Suprapubic skin (tissue), 4 donors: ENCODE measurements around the gene PARVB. TPM values are rescaled to one million over a fixed set of nuclear protein-coding genes. Genes with fewer than 3 reads are reported as not detected.

Experiments
- DNase-seq, 2 donors: peaks; one replicate each; pipeline ENCODE4 v3.0.0-alpha.2; 2019; ENCODE audit warnings: low spot score in 2 of 2
- H3K27ac ChIP-seq: fragments of 200-600 bp; sonication (generic); one replicate; pipeline ENCODE4 v1.5.1; 2019
- H3K27me3 ChIP-seq: fragments of 200-600 bp; sonication (generic); one replicate; pipeline ENCODE4 v1.5.1; 2019
- H3K36me3 ChIP-seq: fragments of 200-600 bp; sonication (generic); one replicate; pipeline ENCODE4 v1.5.1; 2019
- H3K4me1 ChIP-seq: fragments of 200-600 bp; sonication (generic); one replicate; pipeline ENCODE4 v1.5.1; 2019
- H3K4me3 ChIP-seq: fragments of 200-600 bp; sonication (generic); one replicate; pipeline ENCODE4 v1.5.1; 2019; ENCODE audit warnings: mild to moderate bottlenecking
- H3K9me3 ChIP-seq: fragments of 200-600 bp; sonication (generic); one replicate; pipeline ENCODE4 v1.5.1; 2019
- EP300 ChIP-seq: sonication (generic); formaldehyde crosslinking; IDR thresholded peaks from one replicate; pipeline ENCODE4 v1.6.1; 2017; ENCODE audit warnings: antibody characterized with exemption
- POLR2A ChIP-seq, 2 donors: fragments of 450-650 bp; IDR thresholded peaks; one replicate each; pipeline ENCODE4 v1.6.1; 2017; ENCODE audit warnings: antibody characterized with exemption in 2 of 2, mild to moderate bottlenecking in 2 of 2, moderate library complexity in 2 of 2
- POLR2AphosphoS5 ChIP-seq, 3 donors: sonication (generic); formaldehyde crosslinking; IDR thresholded peaks; one replicate each; pipeline ENCODE4 v1.6.1; 2017; ENCODE audit warnings: antibody characterized with exemption in 3 of 3
- WGBS: methylation state at CpG from one replicate; pipeline ENCODE4 v1.1.5; 2018; 5-methylcytosine and 5-hydroxymethylcytosine counted together
- total RNA-seq, 4 donors: library from RNA; depleted of rRNA; stranded (reverse); fragments of >200 nt; gene quantifications; one replicate each; pipeline ENCODE4 v1.1.0, GENCODE V29; 2016
- TF ChIP-seq, protein P1 (sequence below), 2 donors: fragments of 200-600 bp in 1 of 2; fragments of 450-650 bp in 1 of 2; sonication (generic) in 1 of 2; IDR thresholded peaks; one replicate each; pipeline ENCODE4 v1.5.1; 2016 to 2019; ENCODE audit warnings: antibody characterized with exemption in 2 of 2, mild to moderate bottlenecking in 1 of 2, moderate library complexity in 1 of 2

PARVB gene
- total RNA-seq, 4 donors from 2014 or later: 9.7 to 17.8 (median 13.3) TPM

DNA sequence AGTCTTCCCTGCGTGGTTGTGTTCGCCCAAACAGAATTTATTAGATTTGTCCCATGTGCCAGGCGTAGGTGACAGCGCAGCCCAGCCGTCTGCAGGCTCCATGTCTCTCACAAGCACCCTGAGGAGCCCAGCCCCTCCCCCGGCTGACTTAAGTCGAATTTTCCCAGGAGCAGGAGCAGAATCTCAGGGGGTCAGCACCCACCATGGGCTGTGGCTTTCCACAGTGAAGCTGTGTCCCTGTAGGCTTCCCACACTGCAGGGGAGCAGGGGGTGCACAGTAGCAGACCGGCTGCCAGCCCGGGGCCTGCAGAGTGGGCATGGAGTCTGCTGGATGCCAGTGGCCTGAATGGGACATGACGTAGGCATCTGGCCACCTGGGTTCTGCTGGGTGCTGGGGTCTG is 172.6 kb downstream of the PARVB start:
- peaks cover 33% of the 10 kb centered on the region for H3K27me3 ChIP-seq
- no peaks in the 10 kb centered on the region for H3K36me3 ChIP-seq
- no peaks in the 10 kb centered on the region for H3K4me1 ChIP-seq
- no peak for DNase-seq
- no peak overlapping the region for H3K27ac ChIP-seq
- TF ChIP-seq POLR2A (IDR thresholded peaks at IDR 0.05): no peak
- no peak for TF ChIP-seq POLR2AphosphoS5 (IDR thresholded peaks at IDR 0.05)
- TF ChIP-seq EP300: no peak
- TF ChIP-seq, protein P1, sequence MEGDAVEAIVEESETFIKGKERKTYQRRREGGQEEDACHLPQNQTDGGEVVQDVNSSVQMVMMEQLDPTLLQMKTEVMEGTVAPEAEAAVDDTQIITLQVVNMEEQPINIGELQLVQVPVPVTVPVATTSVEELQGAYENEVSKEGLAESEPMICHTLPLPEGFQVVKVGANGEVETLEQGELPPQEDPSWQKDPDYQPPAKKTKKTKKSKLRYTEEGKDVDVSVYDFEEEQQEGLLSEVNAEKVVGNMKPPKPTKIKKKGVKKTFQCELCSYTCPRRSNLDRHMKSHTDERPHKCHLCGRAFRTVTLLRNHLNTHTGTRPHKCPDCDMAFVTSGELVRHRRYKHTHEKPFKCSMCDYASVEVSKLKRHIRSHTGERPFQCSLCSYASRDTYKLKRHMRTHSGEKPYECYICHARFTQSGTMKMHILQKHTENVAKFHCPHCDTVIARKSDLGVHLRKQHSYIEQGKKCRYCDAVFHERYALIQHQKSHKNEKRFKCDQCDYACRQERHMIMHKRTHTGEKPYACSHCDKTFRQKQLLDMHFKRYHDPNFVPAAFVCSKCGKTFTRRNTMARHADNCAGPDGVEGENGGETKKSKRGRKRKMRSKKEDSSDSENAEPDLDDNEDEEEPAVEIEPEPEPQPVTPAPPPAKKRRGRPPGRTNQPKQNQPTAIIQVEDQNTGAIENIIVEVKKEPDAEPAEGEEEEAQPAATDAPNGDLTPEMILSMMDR (IDR thresholded peaks at IDR 0.05): no peak
- H3K4me3 ChIP-seq: no peak overlapping the region
- H3K9me3 ChIP-seq: no peaks in the 10 kb centered on the region
- WGBS: 69% methylated on average over 9 of the region's 10 CpGs

DNA sequence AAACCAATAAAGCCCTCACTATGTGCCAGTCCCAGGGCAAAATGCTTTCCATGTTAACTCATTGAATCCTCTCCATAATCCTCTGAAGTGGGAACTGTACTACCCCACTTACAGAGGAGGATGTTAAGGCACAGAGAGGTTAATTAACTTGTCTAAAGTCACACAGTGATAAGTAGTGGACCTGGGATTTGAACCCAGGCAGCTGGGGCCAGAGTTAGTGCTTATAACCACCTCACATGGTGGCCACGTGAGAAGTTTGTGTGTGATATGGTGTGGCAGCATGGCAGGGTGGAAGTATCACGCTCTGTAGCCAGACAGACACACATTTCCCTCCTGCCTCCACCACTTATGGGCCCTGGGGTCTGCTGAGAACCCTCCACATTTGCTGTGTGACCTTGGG is 173.2 kb downstream of the PARVB start:
- WGBS: 82% methylated on average over 2 of the region's 2 CpGs
- TF ChIP-seq POLR2A (IDR thresholded peaks at IDR 0.05) (no peak), POLR2AphosphoS5 (IDR thresholded peaks at IDR 0.05) (no peak), EP300 (no peak)
- TF ChIP-seq, protein P1 (IDR thresholded peaks at IDR 0.05): no peak
- no peak for DNase-seq
- Histone ChIP-seq H3K36me3 (no peaks in the 10 kb centered on the region), H3K4me3 (no peak overlapping the region), H3K4me1 (no peaks in the 10 kb centered on the region), H3K9me3 (no peaks in the 10 kb centered on the region), H3K27ac (no peak overlapping the region), H3K27me3 (peaks cover 39% of the 10 kb centered on the region)

GRCh38 chr22:44199164-44199563 is 175.1 kb downstream of the PARVB start:
- 89% methylated on average over 2 of the region's 2 CpGs for WGBS
- H3K27ac ChIP-seq: no peak overlapping the region
- no peak for DNase-seq
- no peak overlapping the region for H3K4me3 ChIP-seq
- H3K4me1 ChIP-seq: no peaks in the 10 kb centered on the region
- H3K27me3 ChIP-seq: peaks cover 45% of the 10 kb centered on the region
- no peaks in the 10 kb centered on the region for H3K36me3 ChIP-seq
- no peaks in the 10 kb centered on the region for H3K9me3 ChIP-seq
- no peak for TF ChIP-seq POLR2A (IDR thresholded peaks at IDR 0.05)
- TF ChIP-seq, protein P1 (IDR thresholded peaks at IDR 0.05): no peak
- TF ChIP-seq EP300: no peak
- no peak for TF ChIP-seq POLR2AphosphoS5 (IDR thresholded peaks at IDR 0.05)

DNA sequence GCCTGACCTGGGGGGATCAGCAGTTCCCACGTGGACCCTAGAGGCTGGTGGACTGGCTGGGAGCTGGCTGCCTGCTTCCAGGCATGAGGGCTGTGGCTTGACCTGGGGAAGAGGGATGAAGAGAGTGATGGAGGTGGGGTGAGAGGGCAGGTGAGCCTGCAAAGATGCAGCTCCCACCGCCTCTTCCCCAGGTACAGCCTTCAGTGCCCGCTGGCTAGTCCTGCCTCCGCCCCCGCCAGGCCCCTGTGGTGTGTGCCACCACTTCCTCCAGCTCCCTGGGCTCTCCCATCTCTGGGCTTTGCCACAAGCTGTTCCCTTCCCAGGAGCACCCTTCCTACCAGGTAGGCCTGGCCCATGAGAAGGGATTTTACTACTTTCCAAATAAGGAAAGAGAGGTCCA is 175.8 kb downstream of the PARVB start:
- no peaks in the 10 kb centered on the region for H3K9me3 ChIP-seq
- no peaks in the 10 kb centered on the region for H3K36me3 ChIP-seq
- TF ChIP-seq EP300: no peak
- TF ChIP-seq POLR2A (IDR thresholded peaks at IDR 0.05): no peak
- TF ChIP-seq, protein P1 (IDR thresholded peaks at IDR 0.05): no peak
- no peak for TF ChIP-seq POLR2AphosphoS5 (IDR thresholded peaks at IDR 0.05)
- no peaks in the 10 kb centered on the region for H3K4me1 ChIP-seq
- H3K4me3 ChIP-seq: no peak overlapping the region
- peaks cover 42% of the 10 kb centered on the region for H3K27me3 ChIP-seq
- 88% methylated on average over 5 of the region's 5 CpGs for WGBS
- no peak overlapping the region for H3K27ac ChIP-seq
- DNase-seq: no peak

DNA sequence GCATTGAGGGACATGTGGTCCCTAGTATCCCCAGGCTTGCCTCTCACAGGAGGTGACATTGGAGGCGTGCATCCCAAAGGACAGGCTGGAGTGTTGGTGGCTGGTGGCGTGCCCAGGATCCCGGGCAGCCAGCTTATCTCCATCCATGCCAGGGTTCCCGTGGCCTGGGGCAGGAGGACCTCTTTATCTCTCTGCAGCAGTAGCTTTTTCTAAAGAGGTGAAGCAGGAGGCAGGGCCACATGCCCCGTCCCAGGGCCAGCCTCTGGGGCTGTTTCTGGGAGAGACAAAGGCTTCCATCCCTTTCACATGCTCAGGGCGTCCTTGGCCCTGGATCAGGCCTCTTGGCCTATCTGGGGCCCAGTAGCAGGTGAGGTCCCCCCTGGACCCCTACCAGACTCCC is 176.3 kb downstream of the PARVB start:
- no peak for DNase-seq
- Histone ChIP-seq H3K4me1 (no peaks in the 10 kb centered on the region), H3K9me3 (no peaks in the 10 kb centered on the region), H3K36me3 (no peaks in the 10 kb centered on the region), H3K4me3 (no peak overlapping the region), H3K27me3 (peaks cover 38% of the 10 kb centered on the region), H3K27ac (no peak overlapping the region)
- TF ChIP-seq, protein P1 (IDR thresholded peaks at IDR 0.05): no peak
- TF ChIP-seq EP300: no peak
- WGBS: 100% methylated on average over 3 of the region's 6 CpGs
